Skeletal muscle cell (primary cell): ENCODE results near the gene PRCP.

ENCODE experiments used
- DNase-seq: peaks from one replicate; pipeline ENCODE4 v3.0.0-alpha.2; 2010; ENCODE audit warnings: low read depth
- H3K4me3 ChIP-seq: 2 replicates; pipeline ENCODE4 v1.5.1; 2011; ENCODE audit warnings: low read depth, mild to moderate bottlenecking, control low read depth, low read length, moderate library complexity

Gene PRCP

GRCh38 chr11:82909015-82909640, 8.9 kb upstream of the PRCP start:
- H3K4me3 ChIP-seq, result no peak overlapping the region
- DNase-seq, result no peak

GRCh38 chr11:82908311-82908710, 8.1 kb upstream of the PRCP start:
- H3K4me3 ChIP-seq, result no peak overlapping the region
- no peak for DNase-seq

GRCh38 chr11:82907371-82907770, 7.1 kb upstream of the PRCP start:
- DNase-seq, result no peak

GRCh38 chr11:82906931-82907330, 6.7 kb upstream of the PRCP start:
- H3K4me3 ChIP-seq, result no peak overlapping the region
- DNase-seq, result no peak

More at GRCh38 chr11:82907371-82907770, 7.1 kb upstream of the PRCP start:
- H3K4me3 ChIP-seq, result no peak overlapping the region

- no peak for DNase-seq
- H3K4me3 ChIP-seq, result no peak overlapping the region
These were observed 6.0 kb upstream of the PRCP start for GRCh38 chr11:82906236-82906635.

- DNase-seq, result no peak
- no peak overlapping the region for H3K4me3 ChIP-seq
These were observed 3.8 kb upstream of the PRCP start for GRCh38 chr11:82903843-82904586.

GRCh38 chr11:82902880-82903279, 2.6 kb upstream of the PRCP start:
- no peak overlapping the region for H3K4me3 ChIP-seq
- no peak for DNase-seq

GRCh38 chr11:82901922-82902485, 1.8 kb upstream of the PRCP start:
- DNase-seq, result no peak
- peak overlapping the region; percentile 63 for H3K4me3 ChIP-seq

GRCh38 chr11:82901165-82901921, 1.1 kb upstream of the PRCP start, which contains the start of gene DDIAS:
DDIAS (plus strand) TSS chr11:82901736; CDS start chr11:82914739, 13,003 bp downstream.
- H3K4me3 ChIP-seq, result peak within 1 kb of the TSS; percentile 63
- DNase-seq, result peak; percentile 86

GRCh38 chr11:82899957-82900276, 313 bp downstream of the PRCP start:
- DNase-seq, result no peak
- peak overlapping the region; percentile 63 for H3K4me3 ChIP-seq

- peak overlapping the region; percentile 63 for H3K4me3 ChIP-seq
- DNase-seq, result no peak
These were observed 927 bp downstream of the PRCP start for GRCh38 chr11:82899186-82899820.

- H3K4me3 ChIP-seq, result no peak overlapping the region
- DNase-seq, result no peak
These were observed 2.0 kb downstream of the PRCP start for GRCh38 chr11:82898241-82898640.

- no peak for DNase-seq
- no peak overlapping the region for H3K4me3 ChIP-seq
These were observed 4.0 kb downstream of the PRCP start for GRCh38 chr11:82896183-82896582.

- no peak for DNase-seq
- no peak overlapping the region for H3K4me3 ChIP-seq
These were observed 4.7 kb downstream of the PRCP start for GRCh38 chr11:82895437-82896091.

- DNase-seq, result no peak
- H3K4me3 ChIP-seq, result no peak overlapping the region
These were observed 7.5 kb downstream of the PRCP start for GRCh38 chr11:82892611-82893169.

- no peak for DNase-seq
- no peak overlapping the region for H3K4me3 ChIP-seq
These were observed 9.3 kb downstream of the PRCP start for GRCh38 chr11:82890936-82891335.

GRCh38 chr11:82890002-82890341, 10.3 kb downstream of the PRCP start:
- DNase-seq, result no peak
- H3K4me3 ChIP-seq, result no peak overlapping the region

GRCh38 chr11:82889133-82890001, 10.9 kb downstream of the PRCP start:
- DNase-seq, result no peak
- H3K4me3 ChIP-seq, result no peak overlapping the region
